H9 (cell line): ENCODE results near the gene TSPAN8. TPM values are rescaled to one million over a fixed set of nuclear protein-coding genes. Genes with fewer than 3 reads are reported as not detected.

Source experiments
- DNase-seq: peaks from one replicate; pipeline ENCODE4 v3.0.0-alpha.2; 2017
- H2AFZ ChIP-seq: one replicate; pipeline ENCODE4 v1.6.1; 2013; ENCODE audit warnings: mild to moderate bottlenecking, low read length, control low read depth, moderate library complexity
- H2AK5ac ChIP-seq: 2 replicates; pipeline ENCODE4 v1.6.1; 2013; ENCODE audit warnings: low read length, control low read depth, mixed read lengths; ENCODE audit not compliant: insufficient read length
- H2BK120ac ChIP-seq: one replicate; pipeline ENCODE4 v1.6.1; 2013; ENCODE audit warnings: low read depth, mild to moderate bottlenecking, low read length, control low read depth, inconsistent platforms; ENCODE audit not compliant: poor library complexity, severe bottlenecking
- H2BK12ac ChIP-seq: 2 replicates; pipeline ENCODE4 v1.6.1; 2013; ENCODE audit warnings: low read length, control low read depth, mixed read lengths, low read depth; ENCODE audit not compliant: insufficient read length
- H2BK15ac ChIP-seq: 2 replicates; pipeline ENCODE4 v1.6.1; 2013; ENCODE audit warnings: low read depth, low read length, control low read depth
- H2BK20ac ChIP-seq: one replicate; pipeline ENCODE4 v1.6.1; 2013; ENCODE audit warnings: low read depth, mild to moderate bottlenecking, low read length, control low read depth, inconsistent platforms; ENCODE audit not compliant: poor library complexity, severe bottlenecking
- H2BK5ac ChIP-seq: 2 replicates; pipeline ENCODE4 v1.6.1; 2013; ENCODE audit warnings: low read length, control low read depth, mixed read lengths; ENCODE audit not compliant: insufficient read length
- H3K14ac ChIP-seq: 2 replicates; pipeline ENCODE4 v1.6.1; 2013; ENCODE audit warnings: low read length, control low read depth; ENCODE audit not compliant: insufficient read depth
- H3K18ac ChIP-seq: 2 replicates; pipeline ENCODE4 v1.6.1; 2013; ENCODE audit warnings: low read depth, mild to moderate bottlenecking, mixed read lengths, low read length, control low read depth; ENCODE audit not compliant: insufficient read length
- H3K23ac ChIP-seq: 2 replicates; pipeline ENCODE4 v1.6.1; 2013; ENCODE audit warnings: low read length, control low read depth, mixed read lengths, low read depth; ENCODE audit not compliant: insufficient read length
- H3K23me2 ChIP-seq: 2 replicates; pipeline ENCODE4 v1.6.1; 2013; ENCODE audit warnings: low read depth, mild to moderate bottlenecking, mixed read lengths, low read length, control low read depth; ENCODE audit not compliant: insufficient read length, poor library complexity, severe bottlenecking
- H3K27ac ChIP-seq: 2 replicates; pipeline ENCODE4 v1.5.1; 2013; ENCODE audit warnings: low read length, control low read depth, mixed read lengths, low read depth; ENCODE audit not compliant: insufficient read length
- H3K27me3 ChIP-seq: 2 replicates; pipeline ENCODE4 v1.6.1; 2013; ENCODE audit warnings: low read length, control low read depth, inconsistent platforms; ENCODE audit not compliant: insufficient read depth
- H3K4ac ChIP-seq: 2 replicates; pipeline ENCODE4 v1.6.1; 2013; ENCODE audit warnings: low read depth, mild to moderate bottlenecking, control low read depth, inconsistent platforms, low read length, moderate library complexity
- H3K4me1 ChIP-seq: 2 replicates; pipeline ENCODE4 v1.6.1; 2013; ENCODE audit warnings: low read length, control low read depth, inconsistent platforms; ENCODE audit not compliant: insufficient read depth
- H3K4me2 ChIP-seq: 2 replicates; pipeline ENCODE4 v1.6.1; 2013; ENCODE audit warnings: low read length, control low read depth, mixed read lengths; ENCODE audit not compliant: insufficient read length, insufficient read depth
- H3K56ac ChIP-seq: 2 replicates; pipeline ENCODE4 v1.6.1; 2013; ENCODE audit warnings: low read depth, mild to moderate bottlenecking, mixed read lengths, low read length, control low read depth; ENCODE audit not compliant: insufficient read length
- H3K79me1 ChIP-seq: 2 replicates; pipeline ENCODE4 v1.6.1; 2013; ENCODE audit warnings: low read depth, mild to moderate bottlenecking, moderate library complexity, low read length, control low read depth, inconsistent platforms; ENCODE audit not compliant: insufficient read depth, poor library complexity, severe bottlenecking
- H3K79me2 ChIP-seq: 2 replicates; pipeline ENCODE4 v1.6.1; 2013; ENCODE audit warnings: low read length, control low read depth, inconsistent platforms; ENCODE audit not compliant: insufficient read depth
- H3K9ac ChIP-seq: 2 replicates; pipeline ENCODE4 v1.6.1; 2013; ENCODE audit warnings: low read length, control low read depth, mixed read lengths; ENCODE audit not compliant: insufficient read length; ENCODE audit errors: extremely low read depth
- H3K9me3 ChIP-seq: one replicate; pipeline ENCODE4 v1.6.1; 2013; ENCODE audit warnings: low read depth, low read length, inconsistent platforms; ENCODE audit not compliant: control insufficient read depth
- H3T11ph ChIP-seq: one replicate; pipeline ENCODE4 v1.6.1; 2013; ENCODE audit warnings: mild to moderate bottlenecking, low read length, control low read depth, inconsistent platforms
- H4K20me1 ChIP-seq: one replicate; pipeline ENCODE4 v1.6.1; 2013; ENCODE audit not compliant: control insufficient read depth, insufficient read length, insufficient read depth
- H4K5ac ChIP-seq: 2 replicates; pipeline ENCODE4 v1.6.1; 2013; ENCODE audit warnings: low read depth, mild to moderate bottlenecking, mixed read lengths, low read length, control low read depth; ENCODE audit not compliant: insufficient read length
- H4K8ac ChIP-seq: replicated peaks from 2 replicates; pipeline ENCODE4 v1.6.1; 2013; ENCODE audit warnings: low read length, control low read depth, mixed read lengths, low read depth; ENCODE audit not compliant: insufficient read length
- H4K91ac ChIP-seq: 2 replicates; pipeline ENCODE4 v1.6.1; 2013; ENCODE audit warnings: low read depth, mild to moderate bottlenecking, moderate library complexity, mixed read lengths, low read length, control low read depth; ENCODE audit not compliant: insufficient read length
- H3K27ac Mint-ChIP-seq, 3 experiments: 2 replicates in 2 of 3; 3 replicates in 1 of 3; pipeline ENCODE4 v1.8.0; 2020 to 2021; ENCODE audit warnings: mixed read lengths in 3 of 3, mild to moderate bottlenecking in 1 of 3, moderate library complexity in 1 of 3
- H3K27me3 Mint-ChIP-seq: 2 replicates; pipeline ENCODE4 v1.8.0; 2021; ENCODE audit warnings: low read depth, mild to moderate bottlenecking, moderate library complexity, mixed read lengths
- H3K36me3 Mint-ChIP-seq, 3 experiments: 2 replicates in 2 of 3; 3 replicates in 1 of 3; pipeline ENCODE4 v1.8.0; 2020 to 2021; ENCODE audit warnings: low read depth in 3 of 3, mixed read lengths in 3 of 3; ENCODE audit not compliant: insufficient read depth in 1 of 3
- H3K4me1 Mint-ChIP-seq, 2 experiments: 2 replicates each; pipeline ENCODE4 v1.8.0; 2020; ENCODE audit warnings: mixed read lengths in 2 of 2
- H3K4me3 Mint-ChIP-seq, 2 experiments: 2 replicates in 1 of 2; 3 replicates in 1 of 2; pipeline ENCODE4 v1.8.0; 2020 to 2021; ENCODE audit warnings: mild to moderate bottlenecking in 2 of 2, mixed read lengths in 2 of 2, moderate library complexity in 1 of 2
- H3K9me3 Mint-ChIP-seq, 2 experiments: 2 replicates in 1 of 2; 3 replicates in 1 of 2; pipeline ENCODE4 v1.8.0; 2020; ENCODE audit warnings: mild to moderate bottlenecking in 2 of 2, mixed read lengths in 2 of 2, moderate library complexity in 1 of 2
- total RNA-seq: library from RNA; stranded (reverse); gene quantifications from 2 replicates; pipeline ENCODE4 v1.2.1, GENCODE V29; 2021
- TF ChIP-seq, protein P1 (sequence below): fragments of 200-600 bp; sonication (generic); conservative IDR thresholded peaks from 3 replicates; pipeline ENCODE4 v1.8.0; 2021; ENCODE audit warnings: antibody characterized with exemption, mild to moderate bottlenecking

Gene TSPAN8
- total RNA-seq, 1 experiment from 2014 or later, result not detected

DNA sequence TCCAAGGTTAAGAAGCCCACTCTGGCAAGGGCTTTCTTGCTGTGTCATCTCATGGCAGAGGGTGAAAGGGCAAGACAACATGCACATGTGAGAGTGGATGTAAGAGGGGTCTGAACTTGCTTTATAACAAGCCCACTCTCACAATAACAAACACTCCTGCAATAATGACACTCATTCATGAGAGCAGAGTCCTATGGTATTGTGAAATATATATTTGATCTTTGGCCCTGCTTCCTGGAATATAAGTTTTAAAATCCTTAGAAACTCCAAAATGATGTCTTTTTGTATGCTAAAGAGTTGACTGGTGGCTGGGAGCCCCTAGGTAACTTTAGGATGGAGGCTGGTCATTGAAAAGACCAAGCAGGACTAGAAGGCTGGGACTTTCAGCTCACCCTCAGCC is 51.8 kb downstream of the TSPAN8 start:
- Histone ChIP-seq H3K23ac (no peak overlapping the region), H2AFZ (no peak overlapping the region), H4K91ac (no peak overlapping the region), H2AK5ac (no peak overlapping the region), H3K18ac (no peak overlapping the region), H3K4me2 (no peak overlapping the region), H4K8ac (no peak overlapping the region), H3K79me2 (no peaks in the 10 kb centered on the region), H2BK15ac (no peak overlapping the region), H3K27me3 (no peaks in the 10 kb centered on the region), H3K9ac (no peak overlapping the region), H2BK5ac (no peak overlapping the region), H4K5ac (no peak overlapping the region), H3K14ac (no peak overlapping the region), H3K23me2 (no peaks in the 10 kb centered on the region), H4K20me1 (no peaks in the 10 kb centered on the region), H3K4ac (no peak overlapping the region), H3K79me1 (no peaks in the 10 kb centered on the region), H3K27ac (no peak overlapping the region), H2BK120ac (no peak overlapping the region), H3K9me3 (no peaks in the 10 kb centered on the region), H2BK12ac (no peak overlapping the region), H3T11ph (no peak overlapping the region), H3K56ac (no peak overlapping the region), H3K4me1 (no peaks in the 10 kb centered on the region), H2BK20ac (no peak overlapping the region)
- Mint-ChIP-seq H3K27me3 (no peaks in the 10 kb centered on the region), H3K4me1 (no peaks in the 10 kb centered on the region), H3K36me3 (peaks cover 8 to 23% (median 10%) of the 10 kb centered on the region in 3 experiments), H3K9me3 (peaks cover 14 to 18% of the 10 kb centered on the region in 2 experiments), H3K4me3 (no peak overlapping the region), H3K27ac (no peak overlapping the region)
- no peak for DNase-seq
- TF ChIP-seq, protein P1, sequence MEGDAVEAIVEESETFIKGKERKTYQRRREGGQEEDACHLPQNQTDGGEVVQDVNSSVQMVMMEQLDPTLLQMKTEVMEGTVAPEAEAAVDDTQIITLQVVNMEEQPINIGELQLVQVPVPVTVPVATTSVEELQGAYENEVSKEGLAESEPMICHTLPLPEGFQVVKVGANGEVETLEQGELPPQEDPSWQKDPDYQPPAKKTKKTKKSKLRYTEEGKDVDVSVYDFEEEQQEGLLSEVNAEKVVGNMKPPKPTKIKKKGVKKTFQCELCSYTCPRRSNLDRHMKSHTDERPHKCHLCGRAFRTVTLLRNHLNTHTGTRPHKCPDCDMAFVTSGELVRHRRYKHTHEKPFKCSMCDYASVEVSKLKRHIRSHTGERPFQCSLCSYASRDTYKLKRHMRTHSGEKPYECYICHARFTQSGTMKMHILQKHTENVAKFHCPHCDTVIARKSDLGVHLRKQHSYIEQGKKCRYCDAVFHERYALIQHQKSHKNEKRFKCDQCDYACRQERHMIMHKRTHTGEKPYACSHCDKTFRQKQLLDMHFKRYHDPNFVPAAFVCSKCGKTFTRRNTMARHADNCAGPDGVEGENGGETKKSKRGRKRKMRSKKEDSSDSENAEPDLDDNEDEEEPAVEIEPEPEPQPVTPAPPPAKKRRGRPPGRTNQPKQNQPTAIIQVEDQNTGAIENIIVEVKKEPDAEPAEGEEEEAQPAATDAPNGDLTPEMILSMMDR, result no peak
